GM20000 (cell line): ENCODE data around the gene SIT1.

ENCODE experiments used
- DNase-seq: peaks from one replicate; pipeline ENCODE4 v3.0.0; 2012; ENCODE audit warnings: low spot score
- CTCF ChIP-seq: IDR thresholded peaks from 2 replicates; pipeline ENCODE4 v1.5.1; 2012; ENCODE audit warnings: mild to moderate bottlenecking, control low read depth; ENCODE audit errors: extremely low read depth, missing control alignments

SIT1 gene

GRCh38 chr9:35611230-35611797 lies 39.4 kb downstream of the SIT1 start:
- DNase-seq: peak; percentile 73
- TF ChIP-seq CTCF: peak; percentile 62

- TF ChIP-seq CTCF: no peak
- no peak for DNase-seq
Observed at GRCh38 chr9:35609820-35610163, 40.9 kb downstream of the SIT1 start.

GRCh38 chr9:35609001-35609819 lies 41.5 kb downstream of the SIT1 start:
- no peak for DNase-seq
- TF ChIP-seq CTCF: no peak

- no peak for TF ChIP-seq CTCF
- DNase-seq: no peak
Observed at GRCh38 chr9:35608221-35608620, 42.5 kb downstream of the SIT1 start.

- DNase-seq: no peak
- no peak for TF ChIP-seq CTCF
Observed at GRCh38 chr9:35606726-35607125, 44.0 kb downstream of the SIT1 start.

GRCh38 chr9:35606138-35606504 lies 44.6 kb downstream of the SIT1 start:
- no peak for TF ChIP-seq CTCF

GRCh38 chr9:35605351-35606137 lies 45.2 kb downstream of the SIT1 start:
- TF ChIP-seq CTCF: no peak
- DNase-seq: peak; percentile 56

More at GRCh38 chr9:35606138-35606504, 44.6 kb downstream of the SIT1 start:
- DNase-seq: no peak
